ENCODE results near the gene SLC39A6. TPM values are rescaled to one million over a fixed set of nuclear protein-coding genes. Genes with fewer than 3 reads are reported as not detected.
"Not testable (repeated sequence)": the region's sequence is repeated elsewhere in the genome, so short reads cannot be mapped to it uniquely, and the experiment has no call there.

The SLC39A6 gene
- polyA plus RNA-seq, 4 donors, result 0.89 to 12.0 (median 5.6) TPM

DNA sequence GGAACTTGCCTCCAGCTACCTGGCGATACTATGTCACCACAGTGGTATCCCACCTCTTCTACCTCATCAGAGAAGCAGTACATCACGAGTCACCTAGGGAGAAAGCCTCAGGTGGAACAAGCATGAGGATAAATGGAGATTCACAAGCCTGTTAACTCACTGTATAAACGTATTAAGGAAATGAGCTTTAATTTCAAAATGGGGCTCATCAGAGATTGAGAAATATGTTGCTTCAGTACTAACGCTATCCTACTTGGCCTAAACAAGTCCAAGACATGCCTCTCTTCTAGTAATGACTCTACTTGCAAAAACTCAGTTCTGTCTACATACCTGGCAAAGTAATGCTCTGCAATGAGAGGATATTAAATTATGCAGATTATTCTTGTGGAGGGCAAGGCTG is 4.3 kb downstream of the SLC39A6 start:
- FAIRE-seq, result no peak
- no peak overlapping the region for H3K27ac ChIP-seq (ENCODE audit: low read depth in 1 of 3, low read length in 2 of 3)
- H3K4me1 ChIP-seq (ENCODE audit: control insufficient read depth in 3 of 3, insufficient read depth in 2 of 3, low read depth in 1 of 3, low read length in 2 of 3), result peaks cover 0 to 4% (median 2%) of the 10 kb centered on the region in 3 donors
- no peaks in the 10 kb centered on the region for H3K27me3 ChIP-seq (ENCODE audit: control insufficient read depth in 3 of 3, insufficient read depth in 3 of 3, low read length in 3 of 3)
- no peaks in the 10 kb centered on the region for H3K9me3 ChIP-seq (ENCODE audit: control insufficient read depth in 2 of 2, insufficient read depth in 1 of 2, low read depth in 1 of 2, low read length in 1 of 2)
- no peak for DNase-seq
- WGBS, 3 donors, result 92 to 95% (median 94%) methylated on average over 4 of the region's 4 CpGs
- H3K36me3 ChIP-seq (ENCODE audit: control insufficient read depth in 3 of 3, insufficient read depth in 2 of 3, low read depth in 1 of 3, low read length in 3 of 3), result peaks cover 0 to 10% (median 0%) of the 10 kb centered on the region in 3 donors
- H3K4me3 ChIP-seq (ENCODE audit: low read depth in 1 of 3, low read length in 3 of 3), result no peak overlapping the region

DNA sequence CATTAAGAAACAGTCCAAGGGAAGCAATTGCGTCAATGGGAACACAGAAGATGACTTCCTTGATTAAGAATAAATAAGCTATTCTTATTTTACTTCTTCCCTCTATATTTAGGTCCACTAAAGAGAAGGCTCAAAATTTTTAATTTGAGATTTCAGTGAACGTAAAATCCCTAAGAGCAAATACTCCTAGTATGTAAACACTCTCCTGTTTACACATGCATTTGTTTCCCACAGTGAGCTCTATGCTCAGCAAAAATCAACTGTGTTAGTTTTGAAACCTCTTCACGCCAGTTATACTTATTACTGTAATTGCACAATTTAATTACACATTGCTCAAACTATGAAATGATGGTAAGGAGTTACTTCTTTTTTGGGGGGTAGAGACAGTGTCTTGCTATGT is 8.8 kb downstream of the SLC39A6 start:
- FAIRE-seq, result no peak
- DNase-seq, result no peak
- no peaks in the 10 kb centered on the region for H3K4me1 ChIP-seq (ENCODE audit: control insufficient read depth in 3 of 3, insufficient read depth in 2 of 3, low read depth in 1 of 3, low read length in 2 of 3)
- no peak overlapping the region for H3K27ac ChIP-seq (ENCODE audit: low read depth in 1 of 3, low read length in 2 of 3)
- H3K9me3 ChIP-seq (ENCODE audit: control insufficient read depth in 2 of 2, insufficient read depth in 1 of 2, low read depth in 1 of 2, low read length in 1 of 2), result no peaks in the 10 kb centered on the region
- H3K4me3 ChIP-seq (ENCODE audit: low read depth in 1 of 3, low read length in 3 of 3), result no peak overlapping the region
- H3K36me3 ChIP-seq (ENCODE audit: control insufficient read depth in 3 of 3, insufficient read depth in 2 of 3, low read depth in 1 of 3, low read length in 3 of 3), result peaks cover 0 to 11% (median 0%) of the 10 kb centered on the region in 3 donors
- WGBS, 3 donors, result 89 to 97% (median 93%) methylated on average over 3 of the region's 3 CpGs
- H3K27me3 ChIP-seq (ENCODE audit: control insufficient read depth in 3 of 3, insufficient read depth in 3 of 3, low read length in 3 of 3), result no peaks in the 10 kb centered on the region

DNA sequence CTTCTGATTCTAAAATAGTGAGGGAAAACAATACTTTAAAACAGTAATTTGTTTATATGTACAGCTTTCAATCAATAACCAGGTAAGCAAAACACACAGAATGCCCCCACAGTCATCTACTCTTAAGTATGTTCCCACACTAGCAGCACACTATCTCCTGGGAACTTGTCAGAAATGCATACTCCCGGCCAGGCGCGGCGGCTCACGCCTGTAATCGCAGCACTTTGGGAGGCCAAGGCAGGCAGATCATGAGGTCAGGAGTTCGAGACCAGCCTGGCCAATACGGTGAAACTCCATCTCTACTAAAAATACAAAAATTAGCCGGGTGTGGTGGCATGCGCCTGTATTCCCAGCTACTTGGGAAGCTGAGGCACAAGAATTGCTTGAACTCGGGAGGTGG is 12.4 kb downstream of the SLC39A6 start:
- peaks cover 5 to 19% (median 11%) of the 10 kb centered on the region in 3 donors for H3K36me3 ChIP-seq (ENCODE audit: control insufficient read depth in 3 of 3, insufficient read depth in 2 of 3, low read depth in 1 of 3, low read length in 3 of 3)
- not testable (repeated sequence) for H3K27ac ChIP-seq (ENCODE audit: low read depth in 1 of 3, low read length in 2 of 3); FAIRE-seq; H3K27me3 ChIP-seq (ENCODE audit: control insufficient read depth in 3 of 3, insufficient read depth in 3 of 3, low read length in 3 of 3); H3K4me3 ChIP-seq (ENCODE audit: low read depth in 1 of 3, low read length in 3 of 3); H3K4me1 ChIP-seq (ENCODE audit: control insufficient read depth in 3 of 3, insufficient read depth in 2 of 3, low read depth in 1 of 3, low read length in 2 of 3); DNase-seq; H3K9me3 ChIP-seq (ENCODE audit: control insufficient read depth in 2 of 2, insufficient read depth in 1 of 2, low read depth in 1 of 2, low read length in 1 of 2)
- WGBS, 3 donors, result 96% methylated on average over 11 of the region's 11 CpGs

DNA sequence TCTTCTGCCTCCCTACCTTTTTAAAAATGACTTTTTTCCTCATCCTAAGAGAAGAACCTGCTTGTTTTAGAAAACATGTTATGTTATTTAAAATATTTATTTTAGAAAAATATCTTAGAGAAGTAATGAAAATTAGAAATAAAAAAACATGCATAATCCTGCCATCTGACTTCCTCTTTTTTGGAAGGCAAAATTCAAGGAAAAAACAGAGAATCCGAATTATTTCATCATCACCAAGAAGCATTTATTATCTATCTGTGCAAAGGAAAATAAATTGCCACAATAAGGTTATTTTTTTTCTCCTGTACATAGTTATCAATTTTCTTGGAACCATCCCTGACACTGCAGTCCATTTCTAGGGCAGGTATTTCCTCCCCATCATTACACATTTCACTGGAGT is 14.4 kb downstream of the SLC39A6 start:
- Histone ChIP-seq H3K9me3 (ENCODE audit: control insufficient read depth in 2 of 2, insufficient read depth in 1 of 2, low read depth in 1 of 2, low read length in 1 of 2) (no peaks in the 10 kb centered on the region), H3K4me1 (ENCODE audit: control insufficient read depth in 3 of 3, insufficient read depth in 2 of 3, low read depth in 1 of 3, low read length in 2 of 3) (no peaks in the 10 kb centered on the region), H3K27ac (ENCODE audit: low read depth in 1 of 3, low read length in 2 of 3) (no peak overlapping the region), H3K4me3 (ENCODE audit: low read depth in 1 of 3, low read length in 3 of 3) (no peak overlapping the region), H3K36me3 (ENCODE audit: control insufficient read depth in 3 of 3, insufficient read depth in 2 of 3, low read depth in 1 of 3, low read length in 3 of 3) (peaks cover 7 to 18% (median 13%) of the 10 kb centered on the region in 3 donors), H3K27me3 (ENCODE audit: control insufficient read depth in 3 of 3, insufficient read depth in 3 of 3, low read length in 3 of 3) (no peaks in the 10 kb centered on the region)
- no peak for FAIRE-seq
- 88 to 92% (median 91%) methylated on average over 1 of the region's 1 CpG for WGBS, 3 donors
- DNase-seq, result no peak

DNA sequence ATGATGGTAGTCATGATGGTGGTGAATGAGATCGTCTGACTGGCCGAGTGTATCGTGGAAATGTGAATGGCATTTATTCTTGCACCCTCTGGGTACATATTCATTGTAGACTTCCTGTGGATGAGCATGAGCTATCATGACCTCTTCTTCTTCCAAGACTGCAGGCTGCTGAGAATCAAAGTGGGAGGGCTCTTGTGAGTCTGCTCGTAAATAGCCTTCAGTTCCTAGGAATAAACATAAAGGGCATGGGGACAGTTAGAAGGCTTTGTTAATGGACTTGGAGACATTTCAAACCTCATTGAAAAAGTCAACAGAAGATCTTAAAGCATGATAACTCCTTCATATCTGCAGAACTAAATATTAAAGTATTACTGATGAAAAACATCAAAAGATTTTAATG is 14.9 kb downstream of the SLC39A6 start:
- H3K36me3 ChIP-seq (ENCODE audit: control insufficient read depth in 3 of 3, insufficient read depth in 2 of 3, low read depth in 1 of 3, low read length in 3 of 3), result peaks cover 7 to 18% (median 13%) of the 10 kb centered on the region in 3 donors
- H3K4me3 ChIP-seq (ENCODE audit: low read depth in 1 of 3, low read length in 3 of 3), result no peak overlapping the region

DNA sequence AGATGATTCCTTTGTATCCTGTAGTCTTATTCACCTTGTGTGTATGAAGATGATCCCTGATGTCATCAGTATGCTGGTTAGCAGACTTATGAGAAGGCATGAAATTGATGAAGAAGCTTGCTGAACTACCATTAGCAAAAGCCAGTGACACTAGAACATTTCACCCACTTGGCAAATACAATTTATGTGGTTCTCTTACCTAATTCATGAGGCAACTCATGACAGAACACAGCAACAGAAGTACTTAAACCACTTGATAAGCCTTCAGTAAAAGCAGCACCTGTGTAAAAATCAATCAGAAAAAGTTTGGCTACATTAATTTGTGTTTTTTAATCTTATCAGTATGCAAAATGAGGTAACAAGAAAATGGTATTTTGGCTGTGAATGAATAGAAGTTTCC is 16.8 kb downstream of the SLC39A6 start:
- H3K36me3 ChIP-seq (ENCODE audit: control insufficient read depth in 3 of 3, insufficient read depth in 2 of 3, low read depth in 1 of 3, low read length in 3 of 3), result peaks cover 7 to 21% (median 13%) of the 10 kb centered on the region in 3 donors
- H3K4me1 ChIP-seq (ENCODE audit: control insufficient read depth in 3 of 3, insufficient read depth in 2 of 3, low read depth in 1 of 3, low read length in 2 of 3), result no peaks in the 10 kb centered on the region
- no peak for FAIRE-seq
- H3K27ac ChIP-seq (ENCODE audit: low read depth in 1 of 3, low read length in 2 of 3), result no peak overlapping the region
- H3K27me3 ChIP-seq (ENCODE audit: control insufficient read depth in 3 of 3, insufficient read depth in 3 of 3, low read length in 3 of 3), result no peaks in the 10 kb centered on the region
- no peak for DNase-seq
- no peaks in the 10 kb centered on the region for H3K9me3 ChIP-seq (ENCODE audit: control insufficient read depth in 2 of 2, insufficient read depth in 1 of 2, low read depth in 1 of 2, low read length in 1 of 2)
- no peak overlapping the region for H3K4me3 ChIP-seq (ENCODE audit: low read depth in 1 of 3, low read length in 3 of 3)

More for the DNA sequence above, 14.9 kb downstream of the SLC39A6 start:
- WGBS, 3 donors, result 84 to 95% (median 91%) methylated on average over 4 of the region's 4 CpGs
- H3K27ac ChIP-seq (ENCODE audit: low read depth in 1 of 3, low read length in 2 of 3), result no peak overlapping the region
- H3K9me3 ChIP-seq (ENCODE audit: control insufficient read depth in 2 of 2, insufficient read depth in 1 of 2, low read depth in 1 of 2, low read length in 1 of 2), result no peaks in the 10 kb centered on the region
- no peak for DNase-seq
- no peaks in the 10 kb centered on the region for H3K4me1 ChIP-seq (ENCODE audit: control insufficient read depth in 3 of 3, insufficient read depth in 2 of 3, low read depth in 1 of 3, low read length in 2 of 3)
- no peak for FAIRE-seq
- no peaks in the 10 kb centered on the region for H3K27me3 ChIP-seq (ENCODE audit: control insufficient read depth in 3 of 3, insufficient read depth in 3 of 3, low read length in 3 of 3)

DNA sequence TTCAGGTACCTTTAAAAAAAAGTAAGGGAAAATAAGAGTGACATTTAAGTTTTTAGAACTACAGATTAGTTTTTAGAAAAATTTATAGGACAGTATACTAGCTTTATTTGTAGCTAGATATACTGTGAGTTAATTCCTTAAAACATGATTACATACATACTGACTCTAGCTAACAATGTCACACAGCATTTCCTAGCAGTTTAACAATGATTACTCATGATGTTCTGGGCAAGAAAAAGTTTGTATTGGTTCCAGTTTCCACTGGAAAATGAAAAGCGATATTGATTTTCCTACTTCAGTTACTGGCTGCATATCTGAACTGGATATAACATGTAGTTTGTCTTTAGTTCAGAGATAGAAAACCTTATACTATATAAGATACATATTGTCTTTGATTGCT is 19.4 kb downstream of the SLC39A6 start:
- H3K27ac ChIP-seq (ENCODE audit: low read depth in 1 of 3, low read length in 2 of 3), result no peak overlapping the region
- H3K36me3 ChIP-seq (ENCODE audit: control insufficient read depth in 3 of 3, insufficient read depth in 2 of 3, low read depth in 1 of 3, low read length in 3 of 3), result peaks cover 7 to 17% (median 13%) of the 10 kb centered on the region in 3 donors
- DNase-seq (no peak), FAIRE-seq (no peak)
- no peaks in the 10 kb centered on the region for H3K4me1 ChIP-seq (ENCODE audit: control insufficient read depth in 3 of 3, insufficient read depth in 2 of 3, low read depth in 1 of 3, low read length in 2 of 3)
- H3K4me3 ChIP-seq (ENCODE audit: low read depth in 1 of 3, low read length in 3 of 3), result no peak overlapping the region
- WGBS, 3 donors, result 94 to 100% (median 97%) methylated on average over 1 of the region's 1 CpG
- H3K9me3 ChIP-seq (ENCODE audit: control insufficient read depth in 2 of 2, insufficient read depth in 1 of 2, low read depth in 1 of 2, low read length in 1 of 2), result no peaks in the 10 kb centered on the region
- H3K27me3 ChIP-seq (ENCODE audit: control insufficient read depth in 3 of 3, insufficient read depth in 3 of 3, low read length in 3 of 3), result no peaks in the 10 kb centered on the region

DNA sequence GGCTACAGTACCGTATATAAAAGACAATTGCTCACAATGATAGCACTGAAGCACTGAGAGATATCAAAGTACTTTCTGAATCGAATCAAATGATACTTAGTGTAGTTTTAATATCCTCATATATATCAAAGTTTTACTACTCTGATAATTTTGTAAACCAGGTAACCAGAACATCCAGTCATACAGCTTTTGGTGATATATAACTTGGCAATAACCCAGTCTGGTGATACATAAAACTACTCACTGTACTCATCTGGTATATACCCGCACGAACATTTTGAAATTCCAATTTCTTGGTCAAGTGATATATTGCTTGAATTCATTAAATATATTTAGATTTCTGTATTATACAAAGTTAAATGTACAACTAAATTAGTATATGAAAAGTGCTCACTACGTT is 20.5 kb downstream of the SLC39A6 start:
- DNase-seq (no peak), FAIRE-seq (no peak)
- Histone ChIP-seq H3K27me3 (ENCODE audit: control insufficient read depth in 3 of 3, insufficient read depth in 3 of 3, low read length in 3 of 3) (no peaks in the 10 kb centered on the region), H3K27ac (ENCODE audit: low read depth in 1 of 3, low read length in 2 of 3) (no peak overlapping the region), H3K36me3 (ENCODE audit: control insufficient read depth in 3 of 3, insufficient read depth in 2 of 3, low read depth in 1 of 3, low read length in 3 of 3) (peaks cover 7 to 13% (median 10%) of the 10 kb centered on the region in 3 donors), H3K4me3 (ENCODE audit: low read depth in 1 of 3, low read length in 3 of 3) (no peak overlapping the region), H3K9me3 (ENCODE audit: control insufficient read depth in 2 of 2, insufficient read depth in 1 of 2, low read depth in 1 of 2, low read length in 1 of 2) (no peaks in the 10 kb centered on the region), H3K4me1 (ENCODE audit: control insufficient read depth in 3 of 3, insufficient read depth in 2 of 3, low read depth in 1 of 3, low read length in 2 of 3) (no peaks in the 10 kb centered on the region)
- WGBS, 3 donors, result 76 to 90% (median 78%) methylated on average over 5 of the region's 5 CpGs

DNA sequence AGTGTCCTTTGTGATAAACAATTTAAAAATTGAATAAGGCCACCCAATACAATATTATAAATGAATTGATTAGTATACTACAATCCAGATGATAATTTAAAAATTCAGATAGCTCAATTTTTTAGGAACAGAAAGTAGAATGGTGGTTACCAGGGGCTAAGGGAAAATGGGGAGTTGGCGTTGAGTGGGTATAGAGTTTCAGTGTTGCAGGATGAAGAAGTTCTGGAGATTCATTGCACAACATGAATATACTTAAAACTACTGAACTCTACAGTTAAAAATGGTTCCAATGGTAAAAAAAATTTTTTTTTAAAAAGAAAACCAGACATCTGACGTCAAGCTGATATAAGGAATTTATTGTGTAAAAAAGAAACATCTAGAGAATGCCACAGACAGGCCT is 20.9 kb downstream of the SLC39A6 start:
- Histone ChIP-seq H3K27ac (ENCODE audit: low read depth in 1 of 3, low read length in 2 of 3) (no peak overlapping the region), H3K9me3 (ENCODE audit: control insufficient read depth in 2 of 2, insufficient read depth in 1 of 2, low read depth in 1 of 2, low read length in 1 of 2) (no peaks in the 10 kb centered on the region), H3K4me3 (ENCODE audit: low read depth in 1 of 3, low read length in 3 of 3) (no peak overlapping the region), H3K4me1 (ENCODE audit: control insufficient read depth in 3 of 3, insufficient read depth in 2 of 3, low read depth in 1 of 3, low read length in 2 of 3) (no peaks in the 10 kb centered on the region), H3K27me3 (ENCODE audit: control insufficient read depth in 3 of 3, insufficient read depth in 3 of 3, low read length in 3 of 3) (no peaks in the 10 kb centered on the region), H3K36me3 (ENCODE audit: control insufficient read depth in 3 of 3, insufficient read depth in 2 of 3, low read depth in 1 of 3, low read length in 3 of 3) (peaks cover 7 to 10% (median 8%) of the 10 kb centered on the region in 3 donors)
- DNase-seq, result no peak
- FAIRE-seq, result no peak
- WGBS, 3 donors, result 47 to 50% (median 48%) methylated on average over 2 of the region's 2 CpGs

All from small intestine (tissue), 7 donors.